ENCODE results near the gene PTPRM.

PTPRM gene

DNA sequence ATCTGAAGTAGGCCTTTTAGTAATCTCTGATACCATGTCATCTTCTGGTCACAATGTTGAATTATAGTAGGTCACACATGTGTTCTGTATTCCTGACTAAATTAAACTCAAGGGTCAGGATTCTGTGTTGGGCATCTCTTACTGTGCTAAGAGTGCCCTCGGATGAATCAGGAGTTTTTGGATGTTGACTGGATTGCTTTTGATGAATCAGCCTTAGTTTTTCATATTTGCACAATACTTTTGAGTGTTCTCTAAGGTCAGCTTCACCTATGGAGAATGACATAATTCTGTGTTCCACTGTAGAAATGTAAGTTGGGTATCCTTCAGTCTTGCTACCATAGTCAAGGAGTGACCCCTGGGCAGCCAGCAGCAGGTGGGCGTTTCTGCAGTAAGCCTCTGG is 190.1 kb downstream of the PTPRM start:
- no peaks in the 10 kb centered on the region for H3K36me3 ChIP-seq (ENCODE audit: insufficient read depth)
- no peaks in the 10 kb centered on the region for H4K20me1 ChIP-seq (ENCODE audit: insufficient read depth)
- no peak overlapping the region for H3K9ac ChIP-seq
- H3K27ac ChIP-seq, result no peak overlapping the region
- TF ChIP-seq, protein P1, sequence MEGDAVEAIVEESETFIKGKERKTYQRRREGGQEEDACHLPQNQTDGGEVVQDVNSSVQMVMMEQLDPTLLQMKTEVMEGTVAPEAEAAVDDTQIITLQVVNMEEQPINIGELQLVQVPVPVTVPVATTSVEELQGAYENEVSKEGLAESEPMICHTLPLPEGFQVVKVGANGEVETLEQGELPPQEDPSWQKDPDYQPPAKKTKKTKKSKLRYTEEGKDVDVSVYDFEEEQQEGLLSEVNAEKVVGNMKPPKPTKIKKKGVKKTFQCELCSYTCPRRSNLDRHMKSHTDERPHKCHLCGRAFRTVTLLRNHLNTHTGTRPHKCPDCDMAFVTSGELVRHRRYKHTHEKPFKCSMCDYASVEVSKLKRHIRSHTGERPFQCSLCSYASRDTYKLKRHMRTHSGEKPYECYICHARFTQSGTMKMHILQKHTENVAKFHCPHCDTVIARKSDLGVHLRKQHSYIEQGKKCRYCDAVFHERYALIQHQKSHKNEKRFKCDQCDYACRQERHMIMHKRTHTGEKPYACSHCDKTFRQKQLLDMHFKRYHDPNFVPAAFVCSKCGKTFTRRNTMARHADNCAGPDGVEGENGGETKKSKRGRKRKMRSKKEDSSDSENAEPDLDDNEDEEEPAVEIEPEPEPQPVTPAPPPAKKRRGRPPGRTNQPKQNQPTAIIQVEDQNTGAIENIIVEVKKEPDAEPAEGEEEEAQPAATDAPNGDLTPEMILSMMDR (conservative IDR thresholded peaks at IDR 0.05; ENCODE audit: low read depth, low read length), result no peak
- H3K79me2 ChIP-seq (ENCODE audit: insufficient read depth, low read depth), result no peaks in the 10 kb centered on the region
- H3K4me2 ChIP-seq, result no peak overlapping the region
- H3K4me3 ChIP-seq (IDR thresholded peaks at IDR 0.05; ENCODE audit: insufficient read depth, low read depth, low read length), result no peak overlapping the region
- no peaks in the 10 kb centered on the region for H3K4me1 ChIP-seq (ENCODE audit: low read depth, poor library complexity, severe bottlenecking)
- no peak overlapping the region for H2AFZ ChIP-seq (ENCODE audit: low read depth)
- H3K27me3 ChIP-seq (ENCODE audit: insufficient read depth, low read depth), result no peaks in the 10 kb centered on the region

DNA sequence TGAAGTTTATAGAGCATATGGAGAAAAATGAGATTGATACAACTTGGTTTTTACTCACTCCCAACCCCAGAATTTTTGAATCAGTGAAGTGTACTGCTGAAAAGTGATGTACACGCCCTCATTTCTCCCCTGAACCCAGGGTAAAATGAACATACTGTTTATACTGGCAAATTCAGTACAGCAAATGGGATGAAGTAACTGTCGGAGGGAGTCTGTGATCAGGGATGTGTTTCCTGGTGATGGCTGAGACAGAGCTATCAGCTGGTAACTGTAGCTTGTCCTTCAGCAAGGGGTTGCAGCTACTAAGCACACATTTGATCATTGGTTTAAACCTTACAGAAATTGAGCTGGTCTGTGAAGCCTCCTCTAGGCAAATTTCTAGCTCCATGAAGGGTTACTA is 191.6 kb downstream of the PTPRM start:
- no peak overlapping the region for H3K9ac ChIP-seq
- no peak overlapping the region for H3K4me3 ChIP-seq (IDR thresholded peaks at IDR 0.05; ENCODE audit: insufficient read depth, low read depth, low read length)
- no peaks in the 10 kb centered on the region for H3K79me2 ChIP-seq (ENCODE audit: insufficient read depth, low read depth)
- H3K27me3 ChIP-seq (ENCODE audit: insufficient read depth, low read depth), result no peaks in the 10 kb centered on the region
- no peaks in the 10 kb centered on the region for H3K36me3 ChIP-seq (ENCODE audit: insufficient read depth)
- no peaks in the 10 kb centered on the region for H3K4me1 ChIP-seq (ENCODE audit: low read depth, poor library complexity, severe bottlenecking)
- H4K20me1 ChIP-seq (ENCODE audit: insufficient read depth), result no peaks in the 10 kb centered on the region
- no peak overlapping the region for H3K27ac ChIP-seq
- no peak overlapping the region for H3K4me2 ChIP-seq
- TF ChIP-seq, protein P1 (conservative IDR thresholded peaks at IDR 0.05; ENCODE audit: low read depth, low read length), result no peak
- H2AFZ ChIP-seq (ENCODE audit: low read depth), result no peak overlapping the region

DNA sequence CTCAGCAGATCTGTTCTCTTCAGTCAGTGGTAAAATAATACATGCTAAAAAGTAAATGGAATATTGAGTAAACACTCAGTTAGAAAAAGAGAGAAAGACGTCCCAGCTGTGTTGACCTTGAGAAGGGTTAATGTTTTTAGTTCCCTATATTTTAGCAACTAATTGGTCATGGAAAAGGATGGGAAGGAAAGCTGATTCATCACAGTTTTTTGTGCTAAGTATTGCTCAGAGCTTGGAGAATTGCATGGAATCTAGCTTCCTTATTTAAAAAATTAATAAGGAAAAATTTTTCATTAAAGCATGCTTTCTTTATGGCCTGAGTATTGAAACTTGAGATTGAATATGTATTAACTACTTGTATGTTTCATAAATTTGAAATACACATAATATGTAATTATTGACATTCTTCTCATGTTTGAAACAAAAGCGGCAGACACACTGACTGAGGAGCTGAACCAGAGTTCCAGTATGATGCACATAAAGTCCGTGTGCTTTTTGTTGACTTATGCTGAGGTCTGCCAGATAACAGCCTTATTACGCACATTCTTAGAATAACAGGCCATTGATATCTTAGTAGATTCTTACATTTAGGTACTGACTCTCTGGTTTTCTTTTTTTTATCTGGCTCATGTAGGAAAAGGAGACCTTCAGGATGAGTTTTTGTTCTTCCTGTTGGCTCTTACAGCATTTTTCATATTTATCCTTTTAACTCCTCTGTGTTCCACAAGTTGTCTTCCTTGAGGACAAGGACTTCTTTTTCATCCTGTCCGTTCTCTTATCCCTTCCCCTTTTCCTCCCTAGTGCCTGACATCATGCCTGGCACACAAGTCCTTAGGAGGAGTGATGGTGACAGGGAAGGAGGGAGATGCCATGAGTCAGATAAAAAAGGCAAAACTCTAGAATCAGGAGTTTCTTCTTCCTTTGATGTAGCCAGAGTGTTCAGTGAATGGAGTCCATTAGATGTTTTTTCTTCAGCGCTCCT is 194.1 kb downstream of the PTPRM start:
- TF ChIP-seq, protein P1 (conservative IDR thresholded peaks at IDR 0.05; ENCODE audit: low read depth, low read length), result no peak
- Histone ChIP-seq H3K79me2 (ENCODE audit: insufficient read depth, low read depth) (0 out of 2 replicates have a peak, but pooled peaks cover 3% of the 10 kb centered on the region), H3K36me3 (ENCODE audit: insufficient read depth) (no peaks in the 10 kb centered on the region), H3K27me3 (ENCODE audit: insufficient read depth, low read depth) (no peaks in the 10 kb centered on the region), H3K9ac (no peak overlapping the region), H2AFZ (ENCODE audit: low read depth) (no peak overlapping the region), H3K27ac (no peak overlapping the region), H3K4me2 (no peak overlapping the region), H3K4me3 (IDR thresholded peaks at IDR 0.05; ENCODE audit: insufficient read depth, low read depth, low read length) (no peak overlapping the region), H3K4me1 (ENCODE audit: low read depth, poor library complexity, severe bottlenecking) (no peaks in the 10 kb centered on the region), H4K20me1 (ENCODE audit: insufficient read depth) (no peaks in the 10 kb centered on the region)

DNA sequence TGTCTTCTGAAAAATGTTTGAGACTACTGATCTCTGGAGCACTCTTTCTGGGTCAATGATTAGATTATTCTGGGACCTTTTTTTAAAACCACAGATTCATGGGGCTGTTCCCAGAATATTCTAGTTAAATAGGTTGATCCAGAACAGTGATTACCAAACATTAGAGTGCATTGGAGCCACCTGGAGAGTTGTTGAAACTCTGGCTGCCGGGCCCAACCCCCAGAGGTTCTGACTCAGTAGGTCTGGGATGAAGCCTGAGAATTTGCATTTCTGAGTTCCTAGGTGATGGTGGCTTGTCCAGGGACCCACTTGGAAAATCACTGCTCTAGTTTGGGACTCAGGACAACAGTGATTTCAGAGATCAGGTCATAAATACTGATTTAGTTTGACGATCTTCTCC is 197.3 kb downstream of the PTPRM start:
- Histone ChIP-seq H3K27me3 (ENCODE audit: insufficient read depth, low read depth) (no peaks in the 10 kb centered on the region), H3K36me3 (ENCODE audit: insufficient read depth) (no peaks in the 10 kb centered on the region), H3K4me1 (ENCODE audit: low read depth, poor library complexity, severe bottlenecking) (no peaks in the 10 kb centered on the region), H4K20me1 (ENCODE audit: insufficient read depth) (no peaks in the 10 kb centered on the region), H3K4me2 (no peak overlapping the region), H3K4me3 (IDR thresholded peaks at IDR 0.05; ENCODE audit: insufficient read depth, low read depth, low read length) (no peak overlapping the region), H2AFZ (ENCODE audit: low read depth) (no peak overlapping the region), H3K79me2 (ENCODE audit: insufficient read depth, low read depth) (0 out of 2 replicates have a peak, but pooled peaks cover 3% of the 10 kb centered on the region), H3K9ac (no peak overlapping the region), H3K27ac (no peak overlapping the region)
- TF ChIP-seq, protein P1 (conservative IDR thresholded peaks at IDR 0.05; ENCODE audit: low read depth, low read length), result no peak

All from KMS-11 (cell line).